GM12878 (cell line): ENCODE results near the gene OR2T35. TPM values are rescaled to one million over a fixed set of nuclear protein-coding genes. Genes with fewer than 3 reads are reported as not detected.

ENCODE experiments used
- ATAC-seq: fragments of 200-7000 bp; cut with Tn5 transposase; 3 replicates; pipeline ENCODE4 v1.9.1; 2020; ENCODE audit warnings: mild to moderate bottlenecking, moderate library complexity
- BruUV-seq: library from RNA; stranded (reverse); fragments of 400-500 nt; replicated peaks from 2 replicates; lab custom pipeline; 2021; lab: Mats Ljungman, UMichigan
- CTCF ChIA-PET: fragments of 300-600 bp; sonication (Branson Sonifier 250); formaldehyde crosslinking; extraction: SDS; loops from one replicate; lab custom pipeline; 2021; ENCODE audit warnings: inconsistent platforms; lab: Yijun Ruan, JAX
- POLR2A ChIA-PET: fragments of 350-600 bp; formaldehyde crosslinking; extraction: SDS; loops from one replicate; lab custom pipeline; 2021; ENCODE audit warnings: inconsistent platforms; lab: Charles Lee
- RAD21 ChIA-PET: fragments of 300-600 bp; sonication (Branson Sonifier 250); formaldehyde crosslinking; loops from one replicate; lab custom pipeline; 2023; ENCODE audit warnings: antibody characterized with exemption; ENCODE audit not compliant: unreplicated experiment; lab: Charles Lee
- SMC1A ChIA-PET: fragments of 300-600 bp; sonication (Branson Sonifier 250); formaldehyde crosslinking; loops from one replicate; lab custom pipeline; 2023; ENCODE audit not compliant: unreplicated experiment, uncharacterized antibody; lab: Charles Lee
- DNase-seq: peaks from one replicate; pipeline ENCODE4 v3.0.0-alpha.2; 2011; ENCODE audit warnings: low read depth, low spot score
- FAIRE-seq: peaks from 3 replicates; lab custom pipeline; 2011; peaks lifted over from hg19 to GRCh38; lab: Jason Lieb, UNC
- H2AFZ ChIP-seq: 2 replicates; pipeline ENCODE4 v1.6.0; 2011; ENCODE audit warnings: low read depth, low read length, control low read depth; ENCODE audit not compliant: control insufficient read depth
- H3K27ac ChIP-seq: 2 replicates; pipeline ENCODE4 v1.5.1; 2011; ENCODE audit warnings: control low read depth; ENCODE audit not compliant: control insufficient read depth, insufficient read depth
- H3K27me3 ChIP-seq, 2 experiments: replicated peaks in 1 of 2; 2 replicates each; pipeline versions ENCODE4 v1.6.0 to v1.6.1; 2011; ENCODE audit warnings: low read length in 1 of 2; ENCODE audit not compliant: control insufficient read depth in 2 of 2, insufficient read depth in 2 of 2
- H3K36me3 ChIP-seq, 2 experiments: 2 replicates each; pipeline ENCODE4 v1.5.1; 2011; ENCODE audit warnings: low read length in 1 of 2; ENCODE audit not compliant: control insufficient read depth in 2 of 2, insufficient read depth in 2 of 2
- H3K4me1 ChIP-seq: 2 replicates; pipeline ENCODE4 v1.6.1; 2011; ENCODE audit warnings: mild to moderate bottlenecking, low read length, moderate library complexity, mixed read lengths; ENCODE audit not compliant: control insufficient read depth, insufficient read depth
- H3K4me2 ChIP-seq: 2 replicates; pipeline ENCODE4 v1.6.0; 2011; ENCODE audit warnings: control low read depth; ENCODE audit not compliant: control insufficient read depth, insufficient read depth
- H3K4me3 ChIP-seq: fragments of 200-600 bp; sonication (generic); 2 replicates; pipeline ENCODE4 v1.5.1; 2016
- H3K79me2 ChIP-seq: 2 replicates; pipeline ENCODE4 v1.6.0; 2011; ENCODE audit warnings: low read length; ENCODE audit not compliant: control insufficient read depth, insufficient read depth
- H3K9ac ChIP-seq: 2 replicates; pipeline ENCODE4 v1.8.0; 2011; ENCODE audit warnings: low read length, control low read depth, mixed read lengths; ENCODE audit not compliant: control insufficient read depth, insufficient read depth
- H3K9me3 ChIP-seq: replicated peaks from 3 replicates; pipeline ENCODE4 v1.5.1; 2011; ENCODE audit warnings: mild to moderate bottlenecking, low read length; ENCODE audit not compliant: control insufficient read depth, insufficient read depth
- H4K20me1 ChIP-seq: 2 replicates; pipeline ENCODE4 v1.6.0; 2011; ENCODE audit not compliant: control insufficient read depth, insufficient read depth
- CBX5 ChIP-seq: sonication (generic); IDR thresholded peaks from 2 replicates; pipeline ENCODE4 v1.6.1; 2016; ENCODE audit warnings: low read depth, moderate library complexity, mild to moderate bottlenecking, inconsistent platforms
- ETV6 ChIP-seq, 2 experiments: fragments of 450-650 bp in 1 of 2; IDR thresholded peaks in 1 of 2; conservative IDR thresholded peaks in 1 of 2; 2 replicates each; pipeline ENCODE4 v1.6.1; 2014; ENCODE audit warnings: antibody characterized with exemption in 1 of 2, borderline replicate concordance in 1 of 2, low read depth in 1 of 2, mild to moderate bottlenecking in 1 of 2, moderate library complexity in 1 of 2
- HDAC2 ChIP-seq: fragments of 200-600 bp; sonication (generic); IDR thresholded peaks from 2 replicates; pipeline ENCODE4 v1.6.1; 2017
- IKZF2 ChIP-seq, 2 experiments: fragments of 450-650 bp; IDR thresholded peaks; 2 replicates each; pipeline ENCODE4 v1.6.1; 2017; ENCODE audit warnings: mild to moderate bottlenecking in 2 of 2, moderate library complexity in 2 of 2
- LARP7 ChIP-seq: fragments of 450-650 bp; IDR thresholded peaks from 2 replicates; pipeline ENCODE4 v1.6.1; 2017; ENCODE audit warnings: mild to moderate bottlenecking
- MTA2 ChIP-seq: fragments of 450-650 bp; IDR thresholded peaks from 2 replicates; pipeline ENCODE4 v1.6.1; 2016; ENCODE audit warnings: low read depth, mild to moderate bottlenecking, moderate library complexity
- NFIC ChIP-seq: IDR thresholded peaks from 2 replicates; pipeline ENCODE4 v1.6.1; 2012; ENCODE audit warnings: low read depth, mild to moderate bottlenecking, inconsistent platforms, low read length, moderate library complexity
- POLR2A ChIP-seq: IDR thresholded peaks from 2 replicates; pipeline ENCODE4 v1.6.1; 2011; ENCODE audit warnings: low read depth, mild to moderate bottlenecking, low read length
- RB1 ChIP-seq: fragments of 450-650 bp; formaldehyde crosslinking; IDR thresholded peaks from 2 replicates; pipeline ENCODE4 v1.6.1; 2017; ENCODE audit warnings: mild to moderate bottlenecking, borderline replicate concordance
- RFX5 ChIP-seq: IDR thresholded peaks from 2 replicates; pipeline ENCODE4 v1.6.1; 2011; ENCODE audit warnings: low read depth, low read length, improper control_type of control experiment
- SMAD5 ChIP-seq: IDR thresholded peaks from 2 replicates; pipeline ENCODE4 v1.6.1; 2016; ENCODE audit warnings: antibody characterized with exemption, low read depth
- SMC3 ChIP-seq: IDR thresholded peaks from 2 replicates; pipeline ENCODE4 v1.6.1; 2011; ENCODE audit warnings: low read length, improper control_type of control experiment, borderline replicate concordance
- SUZ12 ChIP-seq: fragments of 200-600 bp; sonication (generic); IDR thresholded peaks from one replicate; pipeline ENCODE4 v1.6.1; 2018; ENCODE audit warnings: antibody characterized with exemption, mild to moderate bottlenecking; ENCODE audit not compliant: unreplicated experiment
- TBL1XR1 ChIP-seq: IDR thresholded peaks from 2 replicates; pipeline ENCODE4 v1.6.1; 2012; ENCODE audit warnings: low read depth, low read length, improper control_type of control experiment
- WGBS: methylation state at CpG from one replicate; pipeline ENCODE4 v1.1.6; 2016; ENCODE audit warnings: low lambda C conversion rate; ENCODE audit not compliant: insufficient replicate concordance, insufficient coverage; ENCODE audit errors: missing lambda C conversion rate; 5-methylcytosine and 5-hydroxymethylcytosine counted together
- in situ Hi-C: fragments of 300-500 bp; cut with MboI; formaldehyde crosslinking; loops from 9 replicates; pipeline ENCODE4 v1.14.3; 2018; ENCODE audit warnings: mixed read lengths
- intact Hi-C: fragments of 100-400 bp; cut with micrococcal nuclease; formaldehyde crosslinking; loops from one replicate; pipeline ENCODE4 v1.14.2; 2022; ENCODE audit not compliant: unreplicated experiment
- polyA plus RNA-seq, 11 experiments: library from polyadenylated mRNA; depleted of rRNA in 4 of 11; unstranded in 6 of 11; stranded (reverse) in 5 of 11; fragments of >200 nt; fragmentation: Nextera tagmentation in 4 of 11; fragmentation: Illumina TruSeq in 1 of 11; extraction: Ambion mirVana in 4 of 11; extraction: Trizol in 1 of 11; gene quantifications; 1 replicate in 1 of 11; 2 replicates in 10 of 11; pipeline versions ENCODE4 v1.2.1 to v1.2.3, GENCODE V29; 2011 to 2016; ENCODE audit warnings: inconsistent platforms in 2 of 11, missing spikeins in 2 of 11, low read depth in 1 of 11
- total RNA-seq, 4 experiments: library from RNA; depleted of rRNA in 3 of 4; stranded (reverse); fragments of >200 nt in 3 of 4; fragmentation: Illumina TruSeq in 1 of 4; extraction: Trizol in 1 of 4; gene quantifications; 2 replicates each; pipeline versions ENCODE4 v1.2.1 to v1.2.3, GENCODE V29; 2013 to 2021
- TF ChIP-seq, protein P1 (sequence below): fragments of 450-650 bp; formaldehyde crosslinking; IDR thresholded peaks from 2 replicates; pipeline ENCODE4 v1.4.0; 2020; ENCODE audit warnings: mild to moderate bottlenecking, moderate library complexity
- TF ChIP-seq, protein P2 (sequence below), 3 experiments: IDR thresholded peaks in 2 of 3; conservative IDR thresholded peaks in 1 of 3; 2 replicates each; pipeline ENCODE4 v1.5.1; 2011; ENCODE audit warnings: low read depth in 3 of 3, low read length in 3 of 3, mild to moderate bottlenecking in 3 of 3, control low read depth in 2 of 3, moderate library complexity in 2 of 3, inconsistent platforms in 1 of 3, mixed read lengths in 1 of 3; ENCODE audit not compliant: control insufficient read depth in 2 of 3, insufficient read depth in 1 of 3; ENCODE audit errors: extremely low read depth in 1 of 3

Gene OR2T35
- total and polyA plus RNA-seq, 10 of the 15 experiments (the other 5 are each of a cell fraction or from before 2014, with no cell fraction given): 0.03 to 0.89 (median 0.38) TPM; not detected in 2

DNA sequence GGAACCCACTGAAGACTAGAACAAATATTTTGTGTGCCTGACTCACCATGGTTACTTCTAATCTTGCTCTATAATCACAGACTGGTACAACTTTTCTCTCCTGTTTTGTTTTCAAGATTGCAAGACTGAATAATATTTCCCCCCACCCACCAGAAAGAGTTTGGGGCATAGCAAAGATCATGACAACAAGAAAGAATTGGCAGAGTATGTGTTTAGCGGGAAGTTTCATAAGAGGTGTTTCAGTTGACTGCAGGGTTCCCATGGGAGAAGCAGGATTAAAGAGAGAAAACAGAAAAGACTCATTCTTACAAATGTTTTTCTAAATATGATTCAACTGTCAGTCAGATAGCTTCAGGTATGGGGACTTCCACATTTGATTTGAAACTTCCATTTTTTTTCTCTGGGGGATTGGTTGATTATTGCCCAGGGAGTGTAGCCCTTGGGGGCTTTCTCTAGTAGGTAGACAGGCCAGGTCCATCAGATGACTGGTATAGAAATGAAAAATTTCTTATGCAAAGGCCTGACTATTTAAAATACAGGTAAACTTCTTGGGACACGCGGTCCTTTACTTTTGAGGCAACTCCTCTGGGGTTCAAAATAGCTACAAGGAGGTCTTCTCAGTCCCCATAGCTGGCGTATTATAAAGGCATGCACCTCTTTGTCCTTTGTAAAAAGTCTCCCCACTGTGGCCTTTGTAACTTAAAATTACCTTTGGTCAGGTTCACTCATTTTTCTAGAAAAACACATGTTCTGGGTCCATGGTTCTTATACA, 43.6 kb upstream of the OR2T35 start (continued):
- TF ChIP-seq HDAC2: no peak
- TF ChIP-seq, protein P1, sequence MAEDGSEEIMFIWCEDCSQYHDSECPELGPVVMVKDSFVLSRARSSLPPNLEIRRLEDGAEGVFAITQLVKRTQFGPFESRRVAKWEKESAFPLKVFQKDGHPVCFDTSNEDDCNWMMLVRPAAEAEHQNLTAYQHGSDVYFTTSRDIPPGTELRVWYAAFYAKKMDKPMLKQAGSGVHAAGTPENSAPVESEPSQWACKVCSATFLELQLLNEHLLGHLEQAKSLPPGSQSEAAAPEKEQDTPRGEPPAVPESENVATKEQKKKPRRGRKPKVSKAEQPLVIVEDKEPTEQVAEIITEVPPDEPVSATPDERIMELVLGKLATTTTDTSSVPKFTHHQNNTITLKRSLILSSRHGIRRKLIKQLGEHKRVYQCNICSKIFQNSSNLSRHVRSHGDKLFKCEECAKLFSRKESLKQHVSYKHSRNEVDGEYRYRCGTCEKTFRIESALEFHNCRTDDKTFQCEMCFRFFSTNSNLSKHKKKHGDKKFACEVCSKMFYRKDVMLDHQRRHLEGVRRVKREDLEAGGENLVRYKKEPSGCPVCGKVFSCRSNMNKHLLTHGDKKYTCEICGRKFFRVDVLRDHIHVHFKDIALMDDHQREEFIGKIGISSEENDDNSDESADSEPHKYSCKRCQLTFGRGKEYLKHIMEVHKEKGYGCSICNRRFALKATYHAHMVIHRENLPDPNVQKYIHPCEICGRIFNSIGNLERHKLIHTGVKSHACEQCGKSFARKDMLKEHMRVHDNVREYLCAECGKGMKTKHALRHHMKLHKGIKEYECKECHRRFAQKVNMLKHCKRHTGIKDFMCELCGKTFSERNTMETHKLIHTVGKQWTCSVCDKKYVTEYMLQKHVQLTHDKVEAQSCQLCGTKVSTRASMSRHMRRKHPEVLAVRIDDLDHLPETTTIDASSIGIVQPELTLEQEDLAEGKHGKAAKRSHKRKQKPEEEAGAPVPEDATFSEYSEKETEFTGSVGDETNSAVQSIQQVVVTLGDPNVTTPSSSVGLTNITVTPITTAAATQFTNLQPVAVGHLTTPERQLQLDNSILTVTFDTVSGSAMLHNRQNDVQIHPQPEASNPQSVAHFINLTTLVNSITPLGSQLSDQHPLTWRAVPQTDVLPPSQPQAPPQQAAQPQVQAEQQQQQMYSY: no peak
- peak; percentile 96 for TF ChIP-seq IKZF2 (IDR thresholded peaks at IDR 0.05)
- no peak for TF ChIP-seq RB1
- no peak for TF ChIP-seq POLR2A
- TF ChIP-seq RFX5: no peak
- TF ChIP-seq, all 136 proteins: peak for 39

DNA sequence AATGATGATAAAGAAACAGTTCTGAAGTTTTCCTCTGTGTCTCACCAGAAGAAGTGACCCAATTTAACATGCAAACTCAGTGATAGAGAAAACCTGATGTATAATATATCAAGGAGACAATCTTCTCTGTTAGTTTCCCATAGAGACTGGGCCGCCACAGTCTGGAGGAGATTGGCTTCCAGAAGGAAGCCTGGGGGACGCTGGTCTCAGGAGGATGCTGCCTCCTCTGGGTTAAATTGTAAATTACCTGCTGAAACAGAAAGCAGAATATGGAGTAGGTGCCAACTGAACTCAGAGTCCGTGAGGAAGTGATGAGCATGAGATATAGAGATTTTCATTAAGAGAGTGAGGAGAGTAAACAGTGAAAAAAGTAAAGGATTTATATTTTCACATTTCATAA, 41.7 kb upstream of the OR2T35 start:
- ChIA-PET CTCF (interaction anchor here (1.0 to 3.4 kb wide), 6 partner anchors 119 to 444 kb away, joined by 3 to 25 read pairs (median 6); no protein-coding TSS in a partner anchor), SMC1A (interaction anchor here (0.7 to 2.9 kb wide), 8 partner anchors 14 to 443 kb away, joined by 3 to 18 read pairs (median 4); no protein-coding TSS in a partner anchor), RAD21 (interaction anchor here (0.6 to 7.8 kb wide), 12 partner anchors 24 to 446 kb away, joined by 3 to 72 read pairs (median 4); no protein-coding TSS in a partner anchor), POLR2A (no interaction called here)
- FAIRE-seq: peak; percentile 88
- Histone ChIP-seq H3K4me3 (no peak overlapping the region), H3K79me2 (no peaks in the 10 kb centered on the region), H3K4me2 (peak overlapping the region; percentile 14; the same call in 1 of the 2 replicates), H3K4me1 (peaks cover 3% of the 10 kb centered on the region; the same call in 1 of the 2 replicates), H2AFZ (peak overlapping the region; percentile 56), H4K20me1 (no peaks in the 10 kb centered on the region), H3K9me3 (peaks cover 4% of the 10 kb centered on the region; the same call in 2 of the 3 replicates), H3K27ac (no peak overlapping the region; the same call in 1 of the 2 replicates), H3K9ac (peak overlapping the region; percentile 20; the same call in 1 of the 2 replicates), H3K36me3 (no peaks in the 10 kb centered on the region), H3K27me3 (no peaks in the 10 kb centered on the region)
- BruUV-seq: no TSS peak
- in situ Hi-C loops (loop anchor here (5.0 kb wide), 1 partner anchor 445 kb away; no protein-coding TSS in a partner anchor), intact Hi-C loops (loop anchor here (1.0 to 10.0 kb wide), 2 partner anchors 283 to 752 kb away; no protein-coding TSS in a partner anchor)
- 68% methylated on average over 3 of the region's 3 CpGs for WGBS
- peak; percentile 78 for ATAC-seq
- DNase-seq: peak; percentile 43
- peak; percentile 77 for TF ChIP-seq SMC3
- TF ChIP-seq MTA2: no peak
- TF ChIP-seq, protein P2, sequence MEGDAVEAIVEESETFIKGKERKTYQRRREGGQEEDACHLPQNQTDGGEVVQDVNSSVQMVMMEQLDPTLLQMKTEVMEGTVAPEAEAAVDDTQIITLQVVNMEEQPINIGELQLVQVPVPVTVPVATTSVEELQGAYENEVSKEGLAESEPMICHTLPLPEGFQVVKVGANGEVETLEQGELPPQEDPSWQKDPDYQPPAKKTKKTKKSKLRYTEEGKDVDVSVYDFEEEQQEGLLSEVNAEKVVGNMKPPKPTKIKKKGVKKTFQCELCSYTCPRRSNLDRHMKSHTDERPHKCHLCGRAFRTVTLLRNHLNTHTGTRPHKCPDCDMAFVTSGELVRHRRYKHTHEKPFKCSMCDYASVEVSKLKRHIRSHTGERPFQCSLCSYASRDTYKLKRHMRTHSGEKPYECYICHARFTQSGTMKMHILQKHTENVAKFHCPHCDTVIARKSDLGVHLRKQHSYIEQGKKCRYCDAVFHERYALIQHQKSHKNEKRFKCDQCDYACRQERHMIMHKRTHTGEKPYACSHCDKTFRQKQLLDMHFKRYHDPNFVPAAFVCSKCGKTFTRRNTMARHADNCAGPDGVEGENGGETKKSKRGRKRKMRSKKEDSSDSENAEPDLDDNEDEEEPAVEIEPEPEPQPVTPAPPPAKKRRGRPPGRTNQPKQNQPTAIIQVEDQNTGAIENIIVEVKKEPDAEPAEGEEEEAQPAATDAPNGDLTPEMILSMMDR (IDR thresholded peaks at IDR 0.05 in 2 of 3, conservative IDR thresholded peaks at IDR 0.05 in 1 of 3; ENCODE audit: control insufficient read depth in 2 of 3, extremely low read depth in 1 of 3, insufficient read depth in 1 of 3, low read depth in 3 of 3, low read length in 3 of 3): peak; percentile 45 to 70 (median 70); a peak in 5 of 6 replicates
- 0 out of 2 replicates have a peak, but pooled peaks have one; percentile 16 for TF ChIP-seq NFIC
- TF ChIP-seq SUZ12: no peak
- no peak for TF ChIP-seq HDAC2
- no peak for TF ChIP-seq TBL1XR1
- TF ChIP-seq LARP7: no peak
- peak in 1 of 2 experiments; percentile 42; a peak in 1 of 4 replicates for TF ChIP-seq ETV6 (conservative IDR thresholded peaks at IDR 0.05 in 1 of 2, IDR thresholded peaks at IDR 0.05 in 1 of 2; ENCODE audit: borderline replicate concordance in 1 of 2, low read depth in 1 of 2)
- TF ChIP-seq CBX5: peak; percentile 88
- TF ChIP-seq SMAD5: no peak
